ENCODE data around the gene ING2. TPM values are rescaled to one million over a fixed set of nuclear protein-coding genes. Genes with fewer than 3 reads are reported as not detected.
"Not testable (repeated sequence)": the region's sequence is repeated elsewhere in the genome, so short reads cannot be mapped to it uniquely, and the experiment has no call there.

ING2 gene
- polyA plus RNA-seq, 3 donors from 2014 or later, result 8.4 to 10.2 (median 9.7) TPM

DNA sequence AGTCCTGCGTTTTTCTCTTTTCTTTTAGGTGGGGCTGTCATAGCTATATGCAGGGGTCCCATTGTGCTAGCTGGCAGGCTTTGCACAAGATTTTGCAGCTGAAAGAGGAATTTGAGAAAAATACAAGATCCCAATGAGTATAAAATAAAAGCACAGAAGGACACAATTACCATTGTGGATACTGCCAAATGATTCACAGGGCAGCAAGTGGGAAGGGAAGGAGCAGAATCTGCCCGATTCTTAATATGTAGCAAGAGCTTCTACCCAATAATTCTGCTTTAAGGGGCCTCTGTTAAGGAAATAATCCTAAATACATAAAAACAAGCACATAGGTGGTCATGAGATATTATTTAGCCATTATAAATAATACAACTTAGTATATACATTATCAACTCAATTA lies 25.9 kb upstream of the ING2 start:
- peaks cover 1 to 2% (median 2%) of the 10 kb centered on the region in 3 donors for H3K27me3 Mint-ChIP-seq (ENCODE audit: low read depth in 3 of 3)
- no peaks in the 10 kb centered on the region for H3K36me3 Mint-ChIP-seq
- no peak overlapping the region for H3K4me3 Mint-ChIP-seq

GRCh38 chr4:183482515-183483095 lies 22.3 kb upstream of the ING2 start:
- not testable (repeated sequence) for H3K4me3 Mint-ChIP-seq; H3K9me3 Mint-ChIP-seq; DNase-seq; H3K36me3 Mint-ChIP-seq; H3K27me3 Mint-ChIP-seq (ENCODE audit: low read depth in 3 of 3); H3K27ac Mint-ChIP-seq; H3K4me1 Mint-ChIP-seq

More for the DNA sequence above, 25.9 kb upstream of the ING2 start:
- H3K27ac Mint-ChIP-seq, result no peak overlapping the region
- no peaks in the 10 kb centered on the region for H3K9me3 Mint-ChIP-seq
- no peak for DNase-seq
- H3K4me1 Mint-ChIP-seq, result no peaks in the 10 kb centered on the region

DNA sequence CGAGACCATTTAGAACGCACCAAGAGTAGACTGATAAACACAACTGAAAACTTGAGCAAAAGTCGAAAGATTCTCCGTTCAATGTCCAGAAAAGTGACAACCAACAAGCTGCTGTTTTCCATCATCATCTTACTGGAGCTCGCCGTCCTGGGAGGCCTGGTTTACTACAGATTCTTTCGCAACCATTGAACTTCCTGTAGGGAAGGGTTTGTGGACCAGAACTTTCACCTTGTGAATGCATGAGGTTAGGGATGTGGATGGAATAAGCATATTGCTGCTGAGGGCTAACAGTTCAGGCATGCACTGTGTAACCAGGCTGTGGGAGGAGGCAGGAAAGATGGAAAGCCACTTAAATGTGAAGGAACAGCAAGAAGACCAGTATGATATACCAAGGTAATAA lies 20.9 kb upstream of the ING2 start:
- no peaks in the 10 kb centered on the region for H3K9me3 Mint-ChIP-seq
- no peak overlapping the region for H3K4me3 Mint-ChIP-seq
- H3K27ac Mint-ChIP-seq, result no peak overlapping the region

DNA sequence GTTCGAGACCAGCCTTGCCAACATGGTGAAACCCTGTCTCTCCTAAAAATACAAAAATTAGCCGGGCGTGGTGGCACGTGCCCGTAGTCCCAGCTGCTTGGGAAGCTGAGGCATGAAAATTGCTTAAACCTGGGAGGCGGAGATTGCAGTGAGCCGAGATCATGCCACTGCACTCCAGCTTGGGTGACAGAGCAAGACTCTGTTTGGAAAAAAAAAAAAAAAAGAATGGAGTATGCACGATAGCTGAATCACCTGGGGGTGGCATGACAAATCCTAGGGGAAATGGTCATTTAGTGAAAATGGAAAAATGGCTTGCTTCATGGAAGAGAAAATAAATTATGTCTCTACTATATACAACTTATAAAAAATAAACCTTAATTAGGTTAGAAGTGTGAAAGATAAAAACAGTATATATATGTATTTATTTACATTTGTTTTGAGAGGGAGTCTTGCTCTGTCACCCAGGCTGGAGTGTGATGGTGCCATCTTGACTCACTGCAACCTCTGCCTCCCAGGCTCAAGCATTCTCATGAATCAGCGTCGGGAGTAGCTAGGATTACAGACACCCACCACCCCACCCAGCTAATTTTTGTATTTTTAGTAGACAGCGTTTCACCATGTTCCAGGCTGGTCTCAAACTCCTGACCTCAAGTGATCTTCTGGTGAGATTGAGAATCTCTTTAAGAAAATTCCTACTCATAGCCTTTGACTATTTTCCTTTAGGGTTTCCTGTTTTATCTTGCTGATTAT lies 19.3 kb upstream of the ING2 start:
- no peaks in the 10 kb centered on the region for H3K4me1 Mint-ChIP-seq

More for the DNA sequence above, 20.9 kb upstream of the ING2 start:
- H3K27me3 Mint-ChIP-seq (ENCODE audit: low read depth in 3 of 3), result peaks cover 0 to 2% (median 2%) of the 10 kb centered on the region in 3 donors
- no peak for DNase-seq
- H3K4me1 Mint-ChIP-seq, result no peaks in the 10 kb centered on the region
- no peaks in the 10 kb centered on the region for H3K36me3 Mint-ChIP-seq

DNA sequence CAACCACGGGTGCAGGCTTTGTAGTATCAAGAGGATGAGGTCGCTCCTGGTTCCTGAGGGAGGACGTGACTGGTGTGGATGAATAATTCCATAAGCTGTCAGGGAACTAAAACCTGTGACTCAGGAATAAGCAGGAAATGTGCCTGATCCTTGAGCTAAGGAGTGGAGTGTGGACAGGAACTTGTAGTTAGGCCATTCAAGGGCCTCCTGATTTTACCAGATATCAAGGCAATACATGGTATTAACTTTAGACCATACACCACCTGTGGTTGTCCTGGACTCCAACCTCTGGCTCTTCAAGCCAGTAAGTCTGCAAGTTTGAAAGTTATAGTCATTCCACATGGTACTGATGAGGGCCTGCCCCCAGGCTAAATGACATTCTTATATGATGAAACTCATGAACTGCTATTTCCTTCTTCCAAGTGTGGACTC lies 12.1 kb upstream of the ING2 start:
- Mint-ChIP-seq H3K36me3 (peaks cover 0 to 28% (median 6%) of the 10 kb centered on the region in 3 donors), H3K9me3 (no peaks in the 10 kb centered on the region), H3K4me1 (no peaks in the 10 kb centered on the region), H3K27ac (no peak overlapping the region), H3K27me3 (ENCODE audit: low read depth in 3 of 3) (no peaks in the 10 kb centered on the region), H3K4me3 (no peak overlapping the region)
- no peak for DNase-seq

More for the DNA sequence above, 19.3 kb upstream of the ING2 start:
- H3K36me3 Mint-ChIP-seq, result peaks cover 0 to 4% (median 0%) of the 10 kb centered on the region in 3 donors
- no peak overlapping the region for H3K4me3 Mint-ChIP-seq
- no peak for DNase-seq
- H3K27me3 Mint-ChIP-seq (ENCODE audit: low read depth in 3 of 3), result peaks cover 0 to 2% (median 2%) of the 10 kb centered on the region in 3 donors
- H3K27ac Mint-ChIP-seq, result no peak overlapping the region
- no peaks in the 10 kb centered on the region for H3K9me3 Mint-ChIP-seq

- no peak overlapping the region for H3K27ac Mint-ChIP-seq
- no peak for DNase-seq
- H3K36me3 Mint-ChIP-seq, result peaks cover 0 to 28% (median 6%) of the 10 kb centered on the region in 3 donors
- no peak overlapping the region for H3K4me3 Mint-ChIP-seq
- no peaks in the 10 kb centered on the region for H3K27me3 Mint-ChIP-seq (ENCODE audit: low read depth in 3 of 3)
- H3K4me1 Mint-ChIP-seq, result no peaks in the 10 kb centered on the region
- H3K9me3 Mint-ChIP-seq, result no peaks in the 10 kb centered on the region
Observed at GRCh38 chr4:183493246-183493645, 11.6 kb upstream of the ING2 start.

- H3K9me3 Mint-ChIP-seq, result no peaks in the 10 kb centered on the region
- H3K4me3 Mint-ChIP-seq, result no peak overlapping the region
- peaks cover 4 to 10% of the 10 kb centered on the region in 2 donors for H3K4me1 Mint-ChIP-seq
- peaks cover 0 to 28% (median 6%) of the 10 kb centered on the region in 3 donors for H3K36me3 Mint-ChIP-seq
- no peaks in the 10 kb centered on the region for H3K27me3 Mint-ChIP-seq (ENCODE audit: low read depth in 3 of 3)
- H3K27ac Mint-ChIP-seq, result no peak overlapping the region
- DNase-seq, result no peak
Observed at GRCh38 chr4:183495184-183495583, 9.7 kb upstream of the ING2 start.

GRCh38 chr4:183499389-183499788 lies 5.5 kb upstream of the ING2 start:
- Mint-ChIP-seq H3K9me3 (no peaks in the 10 kb centered on the region), H3K36me3 (peaks cover 0 to 8% (median 0%) of the 10 kb centered on the region in 3 donors), H3K27ac (no peak overlapping the region), H3K4me3 (no peak overlapping the region), H3K4me1 (peaks cover 14 to 28% of the 10 kb centered on the region in 2 donors), H3K27me3 (ENCODE audit: low read depth in 3 of 3) (peaks cover 0 to 2% (median under 1%) of the 10 kb centered on the region in 3 donors)
- DNase-seq, result no peak

- H3K4me3 Mint-ChIP-seq, result no peak overlapping the region
- peak overlapping the region in 1 of 6 donors; percentile 53 for H3K27ac Mint-ChIP-seq
- H3K27me3 Mint-ChIP-seq (ENCODE audit: low read depth in 3 of 3), result peaks cover 0 to 3% (median 2%) of the 10 kb centered on the region in 3 donors
- H3K4me1 Mint-ChIP-seq, result peaks cover 14 to 28% of the 10 kb centered on the region in 2 donors
- DNase-seq, result no peak
- H3K9me3 Mint-ChIP-seq, result no peaks in the 10 kb centered on the region
- H3K36me3 Mint-ChIP-seq, result peaks cover 0 to 8% (median 0%) of the 10 kb centered on the region in 3 donors
Observed at GRCh38 chr4:183499801-183500200, 5.1 kb upstream of the ING2 start.

- DNase-seq, result no peak
Observed at GRCh38 chr4:183503497-183504063, 1.3 kb upstream of the ING2 start.

DNA sequence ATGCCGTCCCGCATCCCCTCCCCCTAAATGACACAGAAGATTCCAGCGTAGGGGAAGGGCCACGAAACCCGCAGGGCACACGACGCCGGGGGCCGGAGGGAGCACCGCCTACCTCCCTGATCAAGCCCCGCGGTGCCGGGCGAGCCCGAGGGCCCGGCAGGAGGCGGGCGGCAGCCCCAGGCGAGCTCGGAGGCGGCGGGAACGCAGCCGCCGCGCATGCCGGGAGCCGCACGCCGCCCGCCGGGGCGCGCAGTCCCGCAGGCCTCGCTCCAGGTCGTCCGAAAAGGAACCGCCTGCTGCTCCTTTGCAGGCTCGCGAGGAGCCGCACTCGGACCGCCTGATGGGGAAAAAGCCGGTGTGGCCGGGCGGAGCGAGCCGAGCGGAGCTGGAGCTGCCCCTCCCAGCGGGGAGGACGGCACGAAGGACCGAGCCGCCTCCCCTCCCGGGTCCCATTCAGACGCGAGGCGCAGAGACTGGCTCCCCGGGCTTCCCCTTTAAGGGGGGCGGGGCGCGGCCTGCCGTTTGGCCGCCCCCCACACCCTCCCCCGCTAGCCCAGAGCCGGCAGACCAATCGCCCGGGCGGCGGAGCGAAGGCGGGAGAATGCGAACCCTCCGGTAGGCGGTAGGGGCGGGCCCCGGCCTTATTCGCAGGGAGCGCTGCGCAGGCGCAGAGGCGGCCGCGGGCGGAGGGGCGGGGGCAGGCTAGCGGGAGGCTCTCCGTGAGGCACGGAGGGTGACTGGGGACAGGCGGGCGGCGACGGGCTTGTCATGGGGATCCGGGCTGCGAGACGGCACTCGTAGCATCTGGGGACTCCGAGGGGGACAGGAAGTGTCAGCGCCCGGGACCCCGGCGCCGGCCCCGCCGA lies 561 bp upstream of the ING2 start:
- Mint-ChIP-seq H3K4me1 (peaks cover 19 to 29% of the 10 kb centered on the region in 2 donors), H3K4me3 (peak overlapping the region; percentile 81 to 99 (median 97))

More at GRCh38 chr4:183503497-183504063, 1.3 kb upstream of the ING2 start:
- H3K4me1 Mint-ChIP-seq, result peaks cover 19 to 32% of the 10 kb centered on the region in 2 donors
- H3K4me3 Mint-ChIP-seq, result peak overlapping the region; percentile 80 to 89 (median 82)
- peak overlapping the region; percentile 70 to 95 (median 86) for H3K27ac Mint-ChIP-seq
- peaks cover 5 to 12% (median 8%) of the 10 kb centered on the region in 3 donors for H3K27me3 Mint-ChIP-seq (ENCODE audit: low read depth in 3 of 3)
- no peaks in the 10 kb centered on the region for H3K9me3 Mint-ChIP-seq
- H3K36me3 Mint-ChIP-seq, result no peaks in the 10 kb centered on the region

GRCh38 chr4:183505611-183506388 lies 942 bp downstream of the ING2 start:
- DNase-seq, result peak; percentile 87 to 88 (median 88)
- H3K36me3 Mint-ChIP-seq, result peaks cover 4 to 8% (median 6%) of the 10 kb centered on the region in 3 donors
- H3K4me3 Mint-ChIP-seq, result peak overlapping the region; percentile 92 to 99 (median 97)
- H3K4me1 Mint-ChIP-seq, result peaks cover 15 to 21% of the 10 kb centered on the region in 2 donors
- peaks cover 5 to 12% (median 8%) of the 10 kb centered on the region in 3 donors for H3K27me3 Mint-ChIP-seq (ENCODE audit: low read depth in 3 of 3)
- peak overlapping the region; percentile 92 to 99 (median 98) for H3K27ac Mint-ChIP-seq
- no peaks in the 10 kb centered on the region for H3K9me3 Mint-ChIP-seq

More for the DNA sequence above, 561 bp upstream of the ING2 start:
- Mint-ChIP-seq H3K36me3 (no peaks in the 10 kb centered on the region), H3K27me3 (ENCODE audit: low read depth in 3 of 3) (peaks cover 5 to 12% (median 8%) of the 10 kb centered on the region in 3 donors), H3K9me3 (no peaks in the 10 kb centered on the region), H3K27ac (peak overlapping the region; percentile 70 to 95 (median 86))
- peak; percentile 99 to 100 (median 99) for DNase-seq
